ENCODE measurements around the gene ARHGEF10L.

Gene ARHGEF10L

DNA sequence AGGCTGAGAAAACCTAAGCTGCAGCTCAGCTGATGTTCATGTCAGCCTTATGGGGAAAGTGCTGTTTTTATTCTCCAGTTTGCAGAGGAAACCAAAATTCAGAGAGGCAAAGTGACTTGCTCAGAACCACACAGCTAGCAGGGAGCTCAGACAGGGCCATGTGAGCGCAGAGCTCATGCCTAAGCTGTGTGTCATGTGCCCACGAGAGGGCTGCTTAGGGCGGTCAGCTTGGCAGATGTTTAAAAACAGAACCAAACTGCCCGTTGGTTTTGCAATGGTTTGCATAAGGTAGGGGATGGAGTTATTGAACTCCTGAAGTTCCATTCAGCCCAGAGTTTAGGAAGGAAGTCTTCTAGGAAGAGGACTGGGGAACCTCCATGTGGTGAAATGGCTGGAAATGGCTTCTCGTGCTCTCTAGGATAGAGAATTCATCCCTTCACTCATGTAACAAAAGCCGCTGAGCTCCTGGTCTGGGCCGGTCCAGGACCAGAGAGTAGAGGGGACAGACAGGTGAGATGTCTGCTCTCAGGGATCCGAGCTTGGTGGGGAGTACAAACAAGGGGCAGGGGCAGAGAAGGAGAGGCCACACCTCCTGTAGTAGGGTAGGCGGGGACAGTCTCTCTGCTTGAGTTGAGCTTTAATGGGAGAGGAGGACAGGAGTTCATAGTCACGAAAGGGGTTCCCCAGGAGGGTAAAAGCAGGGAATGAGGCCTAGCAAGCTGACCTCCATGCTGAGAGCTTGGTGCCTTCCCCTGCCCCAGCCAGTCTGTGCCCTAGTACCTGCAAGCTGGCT lies 46.9 kb downstream of the ARHGEF10L start:
- TF ChIP-seq, protein P1, sequence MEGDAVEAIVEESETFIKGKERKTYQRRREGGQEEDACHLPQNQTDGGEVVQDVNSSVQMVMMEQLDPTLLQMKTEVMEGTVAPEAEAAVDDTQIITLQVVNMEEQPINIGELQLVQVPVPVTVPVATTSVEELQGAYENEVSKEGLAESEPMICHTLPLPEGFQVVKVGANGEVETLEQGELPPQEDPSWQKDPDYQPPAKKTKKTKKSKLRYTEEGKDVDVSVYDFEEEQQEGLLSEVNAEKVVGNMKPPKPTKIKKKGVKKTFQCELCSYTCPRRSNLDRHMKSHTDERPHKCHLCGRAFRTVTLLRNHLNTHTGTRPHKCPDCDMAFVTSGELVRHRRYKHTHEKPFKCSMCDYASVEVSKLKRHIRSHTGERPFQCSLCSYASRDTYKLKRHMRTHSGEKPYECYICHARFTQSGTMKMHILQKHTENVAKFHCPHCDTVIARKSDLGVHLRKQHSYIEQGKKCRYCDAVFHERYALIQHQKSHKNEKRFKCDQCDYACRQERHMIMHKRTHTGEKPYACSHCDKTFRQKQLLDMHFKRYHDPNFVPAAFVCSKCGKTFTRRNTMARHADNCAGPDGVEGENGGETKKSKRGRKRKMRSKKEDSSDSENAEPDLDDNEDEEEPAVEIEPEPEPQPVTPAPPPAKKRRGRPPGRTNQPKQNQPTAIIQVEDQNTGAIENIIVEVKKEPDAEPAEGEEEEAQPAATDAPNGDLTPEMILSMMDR (IDR thresholded peaks at IDR 0.05; ENCODE audit: low read depth, low read length): no peak
- DNase-seq: no peak
- Histone ChIP-seq H3K27me3 (no peaks in the 10 kb centered on the region), H3K4me3 (ENCODE audit: low read depth, low read length) (no peak overlapping the region), H3K36me3 (no peaks in the 10 kb centered on the region), H3K9me3 (no peaks in the 10 kb centered on the region), H3K4me1 (peaks cover 18% of the 10 kb centered on the region)

DNA sequence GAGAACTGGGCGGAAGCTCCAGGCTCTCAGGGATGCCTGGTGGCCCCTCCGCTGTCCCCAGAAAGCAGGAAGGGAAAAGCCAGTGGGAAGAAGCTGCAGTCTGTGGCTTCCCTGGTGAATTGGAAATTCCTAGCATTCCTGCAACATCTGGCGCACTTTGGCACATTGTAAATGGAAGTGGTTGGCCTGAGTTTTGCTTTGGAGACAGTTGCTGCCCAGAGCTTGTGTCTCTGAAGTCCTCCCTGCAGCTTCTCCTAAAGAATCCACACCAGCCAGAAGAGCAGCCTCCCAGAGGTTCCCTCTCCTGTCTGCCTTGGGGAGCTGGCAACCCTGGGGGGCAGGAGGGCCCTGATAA lies 48.2 kb downstream of the ARHGEF10L start:
- DNase-seq: no peak
- H3K36me3 ChIP-seq: no peaks in the 10 kb centered on the region
- H3K4me3 ChIP-seq (ENCODE audit: low read depth, low read length): no peak overlapping the region
- TF ChIP-seq, protein P1 (IDR thresholded peaks at IDR 0.05; ENCODE audit: low read depth, low read length): no peak
- H3K27me3 ChIP-seq: no peaks in the 10 kb centered on the region
- H3K4me1 ChIP-seq: peaks cover 18% of the 10 kb centered on the region
- H3K9me3 ChIP-seq: no peaks in the 10 kb centered on the region

DNA sequence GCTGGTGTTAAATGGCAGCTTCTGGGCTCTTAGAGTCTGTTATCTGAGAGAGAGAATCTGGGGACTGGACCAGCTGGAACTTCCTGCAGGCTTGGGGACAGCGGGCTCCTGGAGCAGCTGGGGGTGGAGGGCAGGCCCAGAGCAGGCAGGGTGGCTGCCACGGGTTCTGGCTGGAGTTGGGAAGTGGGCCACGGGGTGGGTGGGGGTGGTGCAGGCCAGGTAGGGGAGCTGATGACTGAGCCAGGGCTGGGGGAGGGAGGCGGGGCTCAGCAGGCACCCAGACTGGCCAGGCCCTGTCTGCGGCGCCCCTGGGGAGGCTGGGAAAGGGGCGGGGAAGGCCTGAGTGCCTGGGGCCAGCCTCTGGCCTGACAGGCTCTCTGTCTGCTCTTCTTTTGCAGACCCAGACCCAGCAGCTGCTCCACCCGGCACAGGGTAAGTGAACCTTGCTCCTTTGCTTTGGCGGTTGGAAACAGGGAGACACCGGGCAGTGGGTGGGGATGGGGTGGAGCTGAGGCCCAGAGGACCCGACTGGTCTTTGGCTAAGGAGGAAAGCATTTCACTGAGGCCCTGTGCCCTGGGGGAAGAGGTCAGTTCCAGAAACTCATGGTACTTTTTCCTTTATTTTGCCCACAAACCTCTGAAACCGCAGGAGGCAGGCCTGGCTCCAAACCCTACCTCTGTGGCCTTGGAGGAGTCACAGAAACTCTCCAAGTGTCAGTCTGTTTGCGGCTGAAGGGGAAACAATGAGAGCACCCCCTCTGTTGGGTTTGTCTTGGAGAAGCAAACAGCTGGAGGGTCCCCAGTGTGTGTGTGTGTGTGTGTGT lies 48.8 kb downstream of the ARHGEF10L start:
- Histone ChIP-seq H3K4me1 (peaks cover 18% of the 10 kb centered on the region), H3K9me3 (no peaks in the 10 kb centered on the region), H3K36me3 (no peaks in the 10 kb centered on the region), H3K4me3 (ENCODE audit: low read depth, low read length) (peak overlapping the region; percentile 43), H3K27me3 (no peaks in the 10 kb centered on the region)
- DNase-seq: peak; percentile 89
- TF ChIP-seq, protein P1 (IDR thresholded peaks at IDR 0.05; ENCODE audit: low read depth, low read length): no peak

DNA sequence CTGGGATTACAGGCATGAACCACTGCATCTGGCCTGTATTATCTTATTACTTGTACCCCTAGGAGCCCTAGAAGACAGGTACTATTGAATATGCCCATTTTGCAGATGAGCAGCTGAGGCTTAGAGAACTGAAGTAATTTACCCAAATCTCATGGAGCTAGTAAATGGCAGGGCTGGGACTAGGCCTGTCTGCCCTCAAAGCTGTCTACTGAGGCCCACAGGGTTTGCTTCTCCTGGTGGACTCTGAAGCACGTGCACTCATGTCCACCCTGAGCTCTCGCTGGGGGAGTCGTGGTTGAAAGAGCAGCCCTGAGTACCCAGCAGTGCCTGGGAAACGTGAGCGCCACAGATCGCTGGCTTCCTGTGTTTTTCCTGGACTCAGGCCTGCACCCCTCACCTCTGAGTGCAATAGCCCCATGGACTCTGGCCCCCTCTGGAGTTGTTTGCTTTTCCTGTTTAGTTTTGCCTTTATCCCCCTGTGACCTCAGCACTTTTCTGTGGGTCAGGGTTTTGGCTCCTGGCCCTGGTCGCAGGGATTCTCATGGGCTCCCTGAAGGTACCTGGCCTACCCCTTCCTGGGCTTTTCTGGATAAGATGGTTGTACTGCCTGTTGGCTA lies 52.4 kb downstream of the ARHGEF10L start:
- no peaks in the 10 kb centered on the region for H3K9me3 ChIP-seq
- no peak overlapping the region for H3K4me3 ChIP-seq (ENCODE audit: low read depth, low read length)
- no peak for DNase-seq
- TF ChIP-seq, protein P1 (IDR thresholded peaks at IDR 0.05; ENCODE audit: low read depth, low read length): no peak
- H3K4me1 ChIP-seq: peaks cover 48% of the 10 kb centered on the region
- no peaks in the 10 kb centered on the region for H3K27me3 ChIP-seq
- no peaks in the 10 kb centered on the region for H3K36me3 ChIP-seq

DNA sequence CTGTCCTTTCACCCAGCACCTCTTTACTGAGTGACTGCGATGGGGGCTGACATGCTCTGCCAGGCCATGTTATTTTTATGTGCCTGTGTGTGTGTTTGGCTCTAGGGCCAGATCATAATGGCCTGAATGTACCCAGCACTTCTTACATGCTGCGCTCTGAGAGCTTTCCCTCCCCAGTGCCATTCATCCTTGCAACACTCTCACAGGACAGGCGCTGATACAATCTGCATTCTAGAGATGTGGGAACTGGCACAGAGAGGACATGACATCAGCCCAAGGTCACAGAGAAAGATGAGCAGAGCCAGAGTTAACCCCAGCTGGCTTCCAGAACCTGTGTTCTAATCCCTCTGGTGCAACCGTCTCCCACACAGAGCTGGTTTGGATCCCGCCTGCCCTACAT lies 54.5 kb downstream of the ARHGEF10L start:
- Histone ChIP-seq H3K36me3 (no peaks in the 10 kb centered on the region), H3K4me1 (peaks cover 44% of the 10 kb centered on the region), H3K4me3 (ENCODE audit: low read depth, low read length) (no peak overlapping the region), H3K27me3 (no peaks in the 10 kb centered on the region), H3K9me3 (no peaks in the 10 kb centered on the region)
- TF ChIP-seq, protein P1 (IDR thresholded peaks at IDR 0.05; ENCODE audit: low read depth, low read length): no peak
- DNase-seq: peak; percentile 56

Data from BE2C (cell line).